NCI-H510A treated with DMSO at 0.1 percent for 48 hours (cell line): ENCODE data around the gene CLMN.

Experiments
- DNase-seq: peaks from one replicate; lab custom pipeline; 2025; lab: John Stamatoyannopoulos, UW

The CLMN gene

GRCh38 chr14:95301527-95302187, 18.1 kb downstream of the CLMN start:
- no peak for DNase-seq

GRCh38 chr14:95300697-95301526, 18.8 kb downstream of the CLMN start:
- DNase-seq: no peak

- peak; percentile 83 for DNase-seq
Measured at GRCh38 chr14:95300002-95300696, 19.6 kb downstream of the CLMN start.

- peak; percentile 9 for DNase-seq
Measured at GRCh38 chr14:95299271-95299670, 20.4 kb downstream of the CLMN start.

- DNase-seq: no peak
Measured at GRCh38 chr14:95297832-95298231, 21.9 kb downstream of the CLMN start.

GRCh38 chr14:95296966-95297365, 22.7 kb downstream of the CLMN start:
- DNase-seq: no peak

GRCh38 chr14:95295600-95296376, 23.9 kb downstream of the CLMN start:
- DNase-seq: no peak

- DNase-seq: no peak
Measured at GRCh38 chr14:95294834-95295599, 24.7 kb downstream of the CLMN start.

GRCh38 chr14:95294320-95294719, 25.4 kb downstream of the CLMN start:
- no peak for DNase-seq

- DNase-seq: no peak
Measured at GRCh38 chr14:95293449-95293848, 26.3 kb downstream of the CLMN start.

- no peak for DNase-seq
Measured at GRCh38 chr14:95292660-95293425, 26.9 kb downstream of the CLMN start.

GRCh38 chr14:95291859-95292542, 27.7 kb downstream of the CLMN start:
- DNase-seq: peak; percentile 69

- DNase-seq: peak; percentile 84
Measured at GRCh38 chr14:95290871-95291431, 28.8 kb downstream of the CLMN start.

GRCh38 chr14:95290021-95290420, 29.7 kb downstream of the CLMN start:
- no peak for DNase-seq

GRCh38 chr14:95289323-95290010, 30.2 kb downstream of the CLMN start:
- no peak for DNase-seq

GRCh38 chr14:95288672-95289322, 30.9 kb downstream of the CLMN start:
- no peak for DNase-seq

GRCh38 chr14:95287176-95287754, 32.4 kb downstream of the CLMN start:
- DNase-seq: peak; percentile 58

GRCh38 chr14:95286645-95287044, 33.1 kb downstream of the CLMN start:
- DNase-seq: no peak
